PC-9 (cell line): Measurements from ENCODE around the gene CST7. TPM values are rescaled to one million over a fixed set of nuclear protein-coding genes. Genes with fewer than 3 reads are reported as not detected.

Experiments
- BruUV-seq: library from RNA; stranded (reverse); fragments of 400-500 nt; replicated peaks from 2 replicates; lab custom pipeline; 2021; lab: Mats Ljungman, UMichigan
- CTCF ChIA-PET: fragments of 300-600 bp; sonication (Branson Sonifier 250); formaldehyde crosslinking; loops from one replicate; lab custom pipeline; 2022; ENCODE audit warnings: antibody characterized with exemption; lab: Charles Lee
- POLR2A ChIA-PET: fragments of 300-600 bp; sonication (Branson Sonifier 250); formaldehyde crosslinking; loops from one replicate; lab custom pipeline; 2022; ENCODE audit warnings: antibody characterized with exemption; ENCODE audit not compliant: unreplicated experiment; lab: Charles Lee
- DNase-seq, 2 experiments: peaks; one replicate each; pipeline versions ENCODE4 v3.0.0 to v3.0.0-alpha.2; 2015 to 2022; ENCODE audit warnings: mixed read lengths in 1 of 2
- H2AFZ ChIP-seq: fragments of 200-600 bp; sonication (generic); 2 replicates; pipeline ENCODE4 v1.8.1; 2017; ENCODE audit warnings: antibody characterized with exemption
- H3F3A ChIP-seq: fragments of 200-600 bp; sonication (generic); 2 replicates; pipeline ENCODE4 v1.8.1; 2017; ENCODE audit warnings: antibody characterized with exemption, mild to moderate bottlenecking, low read depth; ENCODE audit not compliant: insufficient read depth
- H3K27ac ChIP-seq: fragments of 200-600 bp; sonication (generic); 2 replicates; pipeline ENCODE4 v1.6.1; 2016; ENCODE audit warnings: mixed run types
- H3K27me3 ChIP-seq: fragments of 200-600 bp; sonication (generic); 2 replicates; pipeline ENCODE4 v1.6.1; 2016; ENCODE audit warnings: low read depth, mixed run types; ENCODE audit not compliant: insufficient read depth
- H3K36me3 ChIP-seq: fragments of 200-600 bp; sonication (generic); 2 replicates; pipeline ENCODE4 v1.6.1; 2016; ENCODE audit warnings: low read depth, mixed run types
- H3K4me1 ChIP-seq: fragments of 200-600 bp; sonication (generic); replicated peaks from 2 replicates; pipeline ENCODE4 v1.6.1; 2016; ENCODE audit warnings: mixed run types; ENCODE audit not compliant: insufficient read depth
- H3K4me2 ChIP-seq: fragments of 200-600 bp; sonication (generic); 2 replicates; pipeline ENCODE4 v1.6.1; 2017; ENCODE audit warnings: mixed run types
- H3K4me3 ChIP-seq: fragments of 200-600 bp; sonication (generic); 2 replicates; pipeline ENCODE4 v1.6.1; 2016; ENCODE audit warnings: mixed run types
- H3K79me2 ChIP-seq: fragments of 200-600 bp; sonication (generic); 2 replicates; pipeline ENCODE4 v1.6.1; 2017; ENCODE audit warnings: low read depth, mixed run types
- H3K9me2 ChIP-seq: fragments of 200-600 bp; sonication (generic); 2 replicates; pipeline ENCODE4 v1.8.1; 2017; ENCODE audit warnings: mild to moderate bottlenecking; ENCODE audit not compliant: insufficient read depth
- H3K9me3 ChIP-seq: fragments of 200-600 bp; sonication (generic); 2 replicates; pipeline ENCODE4 v1.8.1; 2016; ENCODE audit warnings: low read depth; ENCODE audit not compliant: insufficient read depth
- H4K20me1 ChIP-seq: fragments of 200-600 bp; sonication (generic); 2 replicates; pipeline ENCODE4 v1.8.1; 2017; ENCODE audit not compliant: insufficient read depth
- EZH2 ChIP-seq: fragments of 200-600 bp; sonication (generic); IDR thresholded peaks from 2 replicates; pipeline ENCODE4 v1.8.0; 2017; ENCODE audit warnings: antibody characterized with exemption, low read depth
- intact Hi-C: fragments of 100-400 bp; cut with micrococcal nuclease; formaldehyde crosslinking; loops from one replicate; pipeline ENCODE4 v1.10.0; 2022; ENCODE audit not compliant: unreplicated experiment
- total RNA-seq: library from RNA; stranded (reverse); gene quantifications from 2 replicates; pipeline ENCODE4 v1.2.3, GENCODE V29; 2021
- TF ChIP-seq, protein P1 (sequence below): fragments of 200-600 bp; sonication (generic); conservative IDR thresholded peaks from 2 replicates; pipeline ENCODE4 v1.6.1; 2017; ENCODE audit warnings: mixed run types, antibody characterized with exemption, mild to moderate bottlenecking, moderate library complexity

Gene CST7
- total RNA-seq, 1 experiment from 2014 or later: not detected

DNA sequence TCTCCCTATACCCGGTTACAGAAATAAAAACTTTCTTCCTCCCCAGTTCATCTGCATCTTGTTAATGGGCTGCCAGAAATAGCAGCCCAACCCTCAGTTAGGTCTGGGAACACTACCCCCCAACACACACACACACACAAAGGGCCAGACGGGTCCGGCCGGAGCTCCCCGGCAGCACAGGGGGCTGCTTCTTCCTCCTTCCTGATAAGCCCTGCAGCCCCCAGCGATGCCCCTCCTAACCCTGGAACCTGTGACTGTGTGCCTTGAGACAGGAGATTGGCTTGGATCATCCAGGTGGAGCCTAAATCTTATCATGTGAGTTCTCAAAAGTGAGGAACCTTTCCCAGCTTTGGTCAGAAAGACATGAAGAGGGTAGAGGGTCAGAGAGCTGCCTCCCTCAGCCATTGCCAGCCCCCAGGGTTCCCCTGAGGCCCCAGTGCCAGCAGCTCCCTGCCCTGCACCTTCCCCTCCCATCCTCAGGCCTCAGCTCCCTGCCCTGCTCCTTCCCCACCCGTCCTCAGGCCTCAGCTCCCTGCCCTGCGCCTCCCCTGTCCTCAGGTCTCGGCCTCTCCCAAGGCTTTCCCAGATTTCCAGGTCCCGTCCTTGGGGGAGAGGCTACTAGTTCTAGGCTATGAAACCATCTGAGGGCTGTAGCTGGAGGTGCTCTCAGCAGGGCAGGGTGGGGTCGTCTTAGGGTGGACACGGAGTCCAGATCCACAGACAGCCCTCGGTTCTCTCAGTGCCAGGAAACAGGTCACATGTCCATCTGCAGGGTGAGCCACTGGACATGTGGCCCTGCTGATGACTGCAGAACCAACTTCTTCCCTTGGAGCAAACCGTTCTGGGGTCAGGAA, 34.5 kb upstream of the CST7 start:
- Histone ChIP-seq H3K36me3 (no peaks in the 10 kb centered on the region), H3K27ac (no peak overlapping the region), H2AFZ (no peak overlapping the region), H3K9me2 (no peaks in the 10 kb centered on the region), H3F3A (no peaks in the 10 kb centered on the region), H3K4me1 (0 out of 2 replicates have a peak, but pooled peaks cover 5% of the 10 kb centered on the region), H3K79me2 (no peaks in the 10 kb centered on the region), H3K27me3 (no peaks in the 10 kb centered on the region), H3K4me3 (no peak overlapping the region), H3K4me2 (no peak overlapping the region), H3K9me3 (no peaks in the 10 kb centered on the region), H4K20me1 (no peaks in the 10 kb centered on the region)
- TF ChIP-seq, protein P1, sequence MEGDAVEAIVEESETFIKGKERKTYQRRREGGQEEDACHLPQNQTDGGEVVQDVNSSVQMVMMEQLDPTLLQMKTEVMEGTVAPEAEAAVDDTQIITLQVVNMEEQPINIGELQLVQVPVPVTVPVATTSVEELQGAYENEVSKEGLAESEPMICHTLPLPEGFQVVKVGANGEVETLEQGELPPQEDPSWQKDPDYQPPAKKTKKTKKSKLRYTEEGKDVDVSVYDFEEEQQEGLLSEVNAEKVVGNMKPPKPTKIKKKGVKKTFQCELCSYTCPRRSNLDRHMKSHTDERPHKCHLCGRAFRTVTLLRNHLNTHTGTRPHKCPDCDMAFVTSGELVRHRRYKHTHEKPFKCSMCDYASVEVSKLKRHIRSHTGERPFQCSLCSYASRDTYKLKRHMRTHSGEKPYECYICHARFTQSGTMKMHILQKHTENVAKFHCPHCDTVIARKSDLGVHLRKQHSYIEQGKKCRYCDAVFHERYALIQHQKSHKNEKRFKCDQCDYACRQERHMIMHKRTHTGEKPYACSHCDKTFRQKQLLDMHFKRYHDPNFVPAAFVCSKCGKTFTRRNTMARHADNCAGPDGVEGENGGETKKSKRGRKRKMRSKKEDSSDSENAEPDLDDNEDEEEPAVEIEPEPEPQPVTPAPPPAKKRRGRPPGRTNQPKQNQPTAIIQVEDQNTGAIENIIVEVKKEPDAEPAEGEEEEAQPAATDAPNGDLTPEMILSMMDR: no peak
- TF ChIP-seq EZH2: no peak
- DNase-seq: no peak
- ChIA-PET CTCF (interaction anchor here (0.6 kb wide), 1 partner anchor 977 kb away, joined by 3 read pairs; no protein-coding TSS in a partner anchor), POLR2A (interaction anchor here (0.7 kb wide), 1 partner anchor 436 kb away, joined by 4 read pairs; no protein-coding TSS in a partner anchor)
- intact Hi-C loops: loop anchor here (5.0 to 10.0 kb wide), 5 partner anchors 127 to 1130 kb away; no protein-coding TSS in a partner anchor
- BruUV-seq: no TSS peak

DNA sequence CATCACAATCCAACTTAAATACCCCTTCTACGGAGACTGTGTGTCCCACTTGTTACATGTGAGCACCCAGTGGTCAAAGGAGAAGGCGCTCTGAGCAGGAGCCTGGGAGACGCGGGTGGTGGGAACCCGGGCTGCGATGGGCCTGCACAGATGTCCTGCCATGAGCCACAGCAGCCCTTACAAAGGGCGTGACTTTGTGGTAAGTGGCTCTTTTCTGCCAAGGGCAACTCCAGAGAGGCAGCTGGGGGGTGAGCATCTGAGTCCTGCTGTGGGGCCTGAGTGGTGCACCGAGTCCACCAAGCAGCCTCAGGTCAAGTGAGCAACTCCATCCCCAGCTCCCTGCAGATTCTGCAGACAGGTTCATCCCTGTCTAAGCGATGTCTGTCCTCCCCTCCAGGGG, 33.6 kb upstream of the CST7 start:
- Histone ChIP-seq H3K27ac (no peak overlapping the region), H2AFZ (no peak overlapping the region), H3K9me2 (no peaks in the 10 kb centered on the region), H3F3A (no peaks in the 10 kb centered on the region), H3K36me3 (no peaks in the 10 kb centered on the region), H3K4me1 (0 out of 2 replicates have a peak, but pooled peaks cover 5% of the 10 kb centered on the region), H4K20me1 (no peaks in the 10 kb centered on the region), H3K4me2 (no peak overlapping the region), H3K9me3 (no peaks in the 10 kb centered on the region), H3K4me3 (no peak overlapping the region), H3K27me3 (no peaks in the 10 kb centered on the region), H3K79me2 (no peaks in the 10 kb centered on the region)
- no peak for DNase-seq
- ChIA-PET CTCF (no interaction called here), POLR2A (no interaction called here)
- TF ChIP-seq EZH2: no peak
- TF ChIP-seq, protein P1: no peak
- intact Hi-C loops: loop anchor here (5.0 to 10.0 kb wide), 5 partner anchors 128 to 1131 kb away; no protein-coding TSS in a partner anchor
- no TSS peak for BruUV-seq

DNA sequence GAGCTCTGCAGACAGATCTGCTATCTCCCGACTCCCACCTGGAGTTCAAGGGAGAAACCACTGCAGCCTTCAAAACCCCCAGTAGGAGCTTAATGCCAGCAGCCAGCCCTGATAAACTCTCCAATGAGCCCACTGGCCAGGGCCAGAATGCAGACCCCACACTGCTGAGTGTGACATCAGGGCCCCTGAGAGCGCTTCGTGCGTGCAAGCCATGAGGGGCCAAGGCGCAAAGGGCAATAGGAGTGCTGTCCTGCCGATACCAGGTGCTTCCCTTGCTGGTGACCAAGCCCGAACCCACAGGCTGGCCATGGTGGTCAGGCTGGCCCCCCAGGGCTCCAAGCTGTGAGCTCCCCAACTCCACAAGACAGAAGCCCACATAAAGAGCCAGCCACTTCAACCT, 33.2 kb upstream of the CST7 start:
- no peaks in the 10 kb centered on the region for H3K79me2 ChIP-seq
- ChIA-PET CTCF (no interaction called here), POLR2A (no interaction called here)
- TF ChIP-seq, protein P1: no peak
- TF ChIP-seq EZH2: no peak
- no peaks in the 10 kb centered on the region for H3F3A ChIP-seq
- H3K9me2 ChIP-seq: no peaks in the 10 kb centered on the region
- no peak overlapping the region for H2AFZ ChIP-seq
- no peaks in the 10 kb centered on the region for H4K20me1 ChIP-seq
- no peaks in the 10 kb centered on the region for H3K9me3 ChIP-seq
- intact Hi-C loops: loop anchor here (5.0 to 10.0 kb wide), 5 partner anchors 129 to 1131 kb away; no protein-coding TSS in a partner anchor
- no peak overlapping the region for H3K4me2 ChIP-seq
- no peak for DNase-seq
- H3K4me3 ChIP-seq: no peak overlapping the region
- H3K27me3 ChIP-seq: no peaks in the 10 kb centered on the region
- H3K4me1 ChIP-seq: 0 out of 2 replicates have a peak, but pooled peaks cover 5% of the 10 kb centered on the region
- no peak overlapping the region for H3K27ac ChIP-seq
- BruUV-seq: no TSS peak
- H3K36me3 ChIP-seq: no peaks in the 10 kb centered on the region
